ENCODE measurements around the gene TRPM8.

GRCh38 chr2:234031207-234031606, 114.0 kb downstream of the TRPM8 start:
- TF ChIP-seq POLR2A (IDR thresholded peaks at IDR 0.05): no peak
- no peak for TF ChIP-seq CTCF (IDR thresholded peaks at IDR 0.05)
- TF ChIP-seq POLR2AphosphoS5 (IDR thresholded peaks at IDR 0.05): no peak

Measured in prostate gland (tissue), 2 donors.